ENCODE measurements around the gene MRPS2.
"Not testable (repeated sequence)": the region's sequence is repeated elsewhere in the genome, so short reads cannot be mapped to it uniquely, and the experiment has no call there.

MRPS2 gene

DNA sequence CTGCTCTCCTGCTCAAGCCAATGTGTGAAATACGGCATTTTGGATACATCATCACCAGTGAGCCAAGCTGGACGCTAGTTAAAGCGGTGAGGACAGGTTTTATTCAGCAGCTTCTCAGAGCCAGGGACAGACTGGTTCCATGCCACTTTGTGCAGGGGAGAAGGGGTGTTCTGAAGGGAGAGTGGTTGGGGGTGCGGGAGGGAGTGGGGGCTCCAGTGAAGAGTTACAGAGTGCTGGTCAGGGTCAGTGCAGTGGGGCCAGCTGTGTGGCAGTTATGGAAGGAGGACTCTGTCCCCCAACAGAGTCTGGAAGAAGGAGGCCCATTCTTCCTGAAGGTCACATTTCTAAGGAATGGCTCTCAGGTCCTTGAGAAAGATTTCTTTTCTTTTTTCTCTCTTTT, 34.3 kb downstream of the MRPS2 start:
- DNase-seq = not testable (repeated sequence)

DNA sequence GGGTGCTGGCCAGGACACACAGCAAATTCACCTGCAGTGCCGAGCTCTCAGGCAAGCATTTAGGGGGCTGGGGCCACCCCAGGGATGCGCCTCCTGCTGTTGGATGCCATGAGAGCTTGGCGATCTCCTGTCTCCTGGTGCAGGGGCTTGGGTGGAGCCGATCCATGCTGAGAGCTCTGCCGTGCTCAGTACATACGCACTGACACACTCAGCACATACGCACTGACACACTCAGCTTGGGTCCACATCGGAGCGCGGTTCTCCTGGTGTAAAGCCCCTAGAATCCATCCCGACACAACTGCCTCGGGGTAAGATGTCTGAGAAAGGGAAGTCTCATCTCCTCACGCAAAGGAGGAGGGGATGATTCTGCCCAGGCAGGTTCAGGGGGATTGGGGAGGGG, 35.1 kb downstream of the MRPS2 start:
- not testable (repeated sequence) for DNase-seq

DNA sequence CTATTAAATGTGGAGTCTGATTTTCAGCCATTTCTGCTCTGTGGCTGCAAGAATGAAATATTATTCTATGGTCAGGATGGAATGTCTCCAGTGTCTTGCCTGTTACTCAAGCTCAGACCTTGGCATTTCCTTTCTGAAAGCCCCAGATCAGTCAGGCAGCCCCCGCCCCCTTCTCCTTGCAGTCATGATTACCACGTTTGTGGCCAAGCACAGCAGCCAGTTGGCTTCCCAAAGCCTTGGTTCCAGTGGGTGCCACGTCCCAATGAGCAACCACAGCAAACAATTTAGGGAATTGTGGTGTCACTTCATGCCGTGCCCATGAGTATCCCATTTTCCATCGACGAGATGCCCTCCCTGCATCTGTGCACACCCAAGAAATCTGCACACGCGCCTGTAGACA, 35.7 kb downstream of the MRPS2 start:
- no peak for DNase-seq

DNA sequence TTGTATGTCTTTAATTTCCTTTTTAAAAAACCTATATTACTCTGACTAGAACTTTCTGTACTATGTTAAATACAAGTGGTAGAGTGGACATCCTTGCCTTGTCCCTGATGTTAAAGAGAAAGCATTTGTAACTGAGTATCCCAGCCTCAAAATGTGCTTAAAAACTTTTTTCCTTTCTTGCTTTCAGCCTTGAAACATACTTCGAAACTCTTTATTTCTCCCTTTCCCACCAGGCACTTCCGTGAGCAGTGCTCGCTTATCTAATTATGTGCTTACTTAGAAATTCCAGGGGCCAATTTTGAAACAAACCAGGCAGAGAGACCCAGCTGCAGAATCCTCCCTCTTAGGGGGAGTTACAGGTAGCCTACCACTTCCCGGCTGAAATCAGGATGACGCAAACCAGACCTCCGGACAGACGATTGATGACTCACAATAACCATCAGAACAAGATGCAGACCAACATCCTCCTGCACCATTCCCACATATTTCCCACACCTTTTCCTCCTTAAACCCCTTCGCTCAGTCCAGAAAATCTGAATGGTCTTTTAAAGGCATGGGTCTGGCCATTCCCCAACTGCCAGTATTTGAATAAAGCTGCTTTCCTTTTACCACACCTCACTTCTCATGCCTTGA, 42.9 kb downstream of the MRPS2 start:
- DNase-seq = not testable (repeated sequence)

DNA sequence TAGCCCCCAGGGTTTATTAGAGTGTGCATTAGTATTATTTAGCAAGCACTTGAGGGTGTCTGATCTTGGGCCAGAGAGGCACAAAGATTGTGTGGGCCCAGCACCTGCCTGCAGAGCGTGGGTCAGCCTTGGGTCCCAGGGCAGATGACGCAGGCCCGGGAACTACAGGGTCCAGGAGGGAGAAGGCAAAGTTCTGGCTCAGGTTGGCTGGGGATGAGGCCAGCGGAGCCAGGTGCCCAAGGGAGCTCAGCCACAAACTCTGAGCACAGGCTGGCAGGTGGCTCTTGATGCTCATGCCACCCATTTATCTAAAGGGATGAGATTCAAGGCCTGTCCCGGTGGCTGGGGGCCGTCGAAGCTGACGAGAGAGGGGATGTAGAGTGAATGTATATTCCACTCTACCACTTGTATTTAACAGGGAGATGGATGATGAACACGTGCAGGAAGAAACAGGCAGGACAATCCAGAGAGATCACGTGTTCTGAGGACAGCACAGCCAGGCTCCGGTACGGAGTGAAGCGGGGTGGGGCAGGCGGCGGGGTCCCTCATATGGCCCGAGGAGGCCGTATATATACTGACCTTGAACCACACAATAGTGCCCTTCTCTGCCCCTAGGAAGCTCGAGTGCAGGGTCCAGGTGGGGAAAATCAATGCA, 44.6 kb downstream of the MRPS2 start:
- no peak for DNase-seq

DNA sequence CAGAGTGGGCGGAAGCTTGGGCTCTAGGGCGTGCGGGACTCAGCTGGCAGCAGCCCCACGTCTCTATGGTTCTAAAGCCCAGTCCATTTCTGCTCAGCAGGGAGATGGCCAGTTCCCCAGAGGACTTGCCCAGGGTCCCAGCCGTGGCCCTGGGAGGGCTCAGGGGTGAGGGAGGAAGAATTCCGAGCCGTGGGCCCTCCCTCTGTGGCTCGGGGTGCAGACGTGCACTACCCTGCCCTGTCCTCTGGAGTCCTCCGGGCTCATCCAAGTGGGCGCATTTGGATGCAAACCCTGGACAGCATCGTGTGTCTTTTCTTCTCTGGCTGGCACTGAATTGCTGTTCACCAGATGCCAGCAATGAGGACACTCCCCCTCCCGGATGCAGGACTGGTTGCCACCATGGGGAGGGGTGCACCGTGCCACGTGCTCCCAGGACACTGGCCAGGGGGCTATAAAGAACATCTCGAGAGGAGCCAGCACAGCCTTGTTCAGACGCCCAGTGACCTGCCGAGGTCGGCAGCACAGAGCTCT, 45.2 kb downstream of the MRPS2 start, which contains the start of gene OBP2A:
OBP2A (plus strand) TSS at position 481 of the 531 bp plus-strand sequence. CDS start 55 bp downstream, outside the sequence.
- DNase-seq = not testable (repeated sequence)

DNA sequence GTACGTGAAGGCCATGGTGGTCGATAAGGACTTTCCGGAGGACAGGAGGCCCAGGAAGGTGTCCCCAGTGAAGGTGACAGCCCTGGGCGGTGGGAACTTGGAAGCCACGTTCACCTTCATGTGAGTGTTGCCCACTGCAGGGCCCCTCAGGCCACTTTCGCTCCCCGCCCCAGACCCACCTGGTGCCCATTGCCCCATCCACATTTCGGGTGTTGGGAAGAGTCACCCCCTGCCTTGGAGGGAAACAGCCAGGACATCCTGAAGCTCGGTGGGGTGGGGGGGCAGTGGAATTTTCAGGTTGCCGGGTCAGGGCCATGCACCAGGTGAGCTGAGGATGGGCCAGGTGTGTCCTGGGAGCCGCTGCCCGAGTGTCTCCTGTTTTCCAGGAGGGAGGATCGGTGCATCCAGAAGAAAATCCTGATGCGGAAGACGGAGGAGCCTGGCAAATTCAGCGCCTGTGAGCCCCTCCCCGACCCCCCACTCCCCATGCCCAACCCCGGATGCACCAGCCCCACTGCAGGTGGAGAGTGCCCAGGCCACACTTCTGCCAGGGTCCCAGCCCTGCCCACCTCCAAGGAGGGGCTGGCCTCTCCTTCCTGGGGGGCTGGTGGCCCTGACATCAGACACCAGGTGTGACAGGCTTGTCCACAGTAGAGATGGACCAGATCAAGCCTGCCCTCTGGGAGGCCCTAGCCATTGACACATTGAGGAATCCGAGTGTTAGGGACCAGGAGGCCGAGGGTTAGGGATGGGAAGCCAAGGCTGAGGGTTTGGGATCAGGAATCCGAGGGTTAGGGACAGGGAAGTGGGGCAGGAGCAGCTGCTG, 46.5 kb downstream of the MRPS2 start:
- not testable (repeated sequence) for DNase-seq

DNA sequence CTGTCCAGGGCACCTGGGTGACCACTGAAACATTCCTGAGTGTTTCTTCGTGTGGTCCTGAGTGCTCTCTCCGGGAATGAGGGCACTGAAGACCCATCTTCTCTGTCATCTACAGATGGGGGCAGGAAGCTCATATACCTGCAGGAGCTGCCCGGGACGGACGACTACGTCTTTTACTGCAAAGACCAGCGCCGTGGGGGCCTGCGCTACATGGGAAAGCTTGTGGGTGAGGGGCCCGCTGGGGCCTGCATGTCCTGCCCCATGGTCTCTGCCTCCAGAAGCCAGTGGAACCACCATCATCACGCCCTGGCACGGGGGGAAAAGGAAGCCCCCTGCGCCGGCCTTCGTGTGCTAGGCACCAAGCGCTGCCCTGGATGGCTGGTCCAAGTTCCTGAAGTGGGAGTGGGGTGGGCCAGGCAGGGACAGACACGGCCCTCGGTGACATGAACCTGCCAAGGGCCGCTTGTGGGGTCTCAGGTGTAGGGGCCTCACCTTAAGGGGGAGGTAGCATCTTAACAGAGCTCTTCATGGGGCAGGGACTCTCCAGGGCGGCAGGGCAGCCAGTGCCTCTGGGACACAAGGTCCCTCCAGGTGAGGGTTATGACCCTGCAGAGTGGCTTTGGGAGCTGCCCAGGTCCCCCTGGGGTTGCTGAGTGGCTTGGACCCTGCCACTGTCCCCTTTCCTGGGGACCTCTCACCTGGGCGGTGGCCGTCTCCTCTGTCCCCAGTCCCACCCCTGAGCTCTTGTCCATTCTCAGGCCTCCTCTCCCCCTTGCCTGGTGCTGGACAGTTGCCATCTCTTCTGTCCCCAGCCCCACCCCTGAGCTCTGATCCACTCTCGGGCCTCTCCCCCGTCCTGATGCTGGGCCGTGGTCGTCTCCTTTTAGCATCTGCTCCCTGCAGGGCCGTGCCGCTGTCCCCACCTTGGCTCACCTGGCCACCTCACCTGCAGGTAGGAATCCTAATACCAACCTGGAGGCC, 47.6 kb downstream of the MRPS2 start:
- DNase-seq = no peak

DNA sequence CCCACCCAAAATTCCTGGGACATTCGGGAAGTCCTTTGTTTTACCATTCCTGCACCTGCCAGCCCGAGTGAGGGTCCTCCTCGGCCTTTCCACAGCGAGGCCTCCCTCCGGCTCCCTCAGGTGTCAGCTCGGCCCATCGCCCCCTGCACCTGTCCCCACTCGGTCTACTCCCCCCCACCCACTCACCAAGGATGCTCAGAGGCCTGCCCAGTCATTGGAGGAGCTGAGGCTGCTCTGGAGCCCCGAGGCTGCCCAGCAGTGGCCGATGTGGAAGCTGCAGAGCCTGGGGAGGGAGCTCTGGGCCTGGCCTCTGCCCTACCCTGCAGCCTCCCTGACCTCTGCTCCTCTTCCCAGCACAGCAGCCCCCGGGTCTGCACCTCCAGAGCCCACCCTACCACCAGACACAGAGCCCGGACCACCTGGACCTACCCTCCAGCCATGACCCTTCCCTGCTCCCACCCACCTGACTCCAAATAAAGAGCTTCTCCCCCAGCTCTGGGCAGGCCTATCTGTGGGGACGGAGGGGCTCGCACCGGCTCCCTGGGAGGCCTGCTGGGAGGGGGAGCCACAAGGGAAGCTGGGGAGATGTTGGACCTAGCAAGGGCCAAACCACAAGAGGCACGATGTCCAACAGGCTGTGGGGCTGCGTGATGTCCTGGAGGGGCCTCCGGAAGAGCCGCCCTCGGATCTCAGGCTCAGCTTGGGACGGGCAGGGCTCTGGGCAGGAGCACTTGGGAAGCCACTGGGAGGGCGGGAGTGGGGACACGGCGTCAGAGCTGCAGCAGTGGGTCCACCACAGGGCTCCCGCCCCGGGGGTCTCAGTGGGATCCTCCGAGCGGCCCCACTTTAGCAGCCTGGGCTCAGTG, 49.2 kb downstream of the MRPS2 start:
- DNase-seq = not testable (repeated sequence)

DNA sequence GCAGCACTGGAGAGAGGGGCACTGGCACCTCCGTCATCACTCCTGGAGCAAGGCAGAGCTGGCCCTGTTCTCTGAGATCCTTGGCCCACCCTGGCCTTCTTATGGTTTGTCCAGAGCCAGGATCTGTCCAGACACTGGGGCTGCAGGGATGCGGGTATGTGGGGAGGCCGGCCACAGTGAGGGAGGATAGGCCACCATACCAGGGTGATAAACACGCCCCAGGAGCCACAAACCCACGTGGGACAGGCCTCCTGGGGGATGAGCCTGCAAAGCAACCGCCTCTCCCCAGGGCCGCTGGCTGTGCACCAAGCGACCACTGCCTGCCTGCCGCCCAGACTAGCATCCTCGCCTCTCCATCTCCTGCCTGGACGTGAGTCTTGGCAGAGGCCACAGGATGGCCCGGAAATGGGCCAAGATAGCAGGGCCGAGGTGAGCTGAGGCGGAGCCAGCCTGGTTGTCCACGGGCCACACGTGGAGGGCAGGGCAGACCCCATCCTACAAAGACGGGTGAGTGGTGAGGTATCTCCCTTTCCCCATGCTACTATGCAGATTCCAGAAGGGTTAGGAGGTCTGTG, 49.9 kb downstream of the MRPS2 start:
- no peak for DNase-seq

DNA sequence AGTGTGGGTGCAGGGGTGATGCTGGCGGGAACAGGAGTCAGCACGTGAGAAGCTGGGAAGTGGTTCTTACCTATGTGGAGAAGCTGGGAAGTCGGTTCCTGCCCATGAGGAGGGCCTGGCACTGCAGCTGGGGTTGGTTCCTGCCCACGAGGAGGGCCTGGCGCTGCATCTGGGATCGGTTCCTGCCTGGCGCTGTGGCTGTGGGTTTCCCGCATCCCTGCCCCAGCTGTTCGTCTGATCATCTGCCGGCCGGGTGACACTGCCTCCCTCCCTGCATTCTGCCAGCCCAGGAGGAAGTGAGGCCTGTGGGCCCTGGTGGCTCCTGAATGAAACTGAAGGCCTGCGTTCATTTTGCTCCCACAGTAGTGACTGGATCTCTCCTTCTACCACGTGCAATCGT, 50.5 kb downstream of the MRPS2 start:
- no peak for DNase-seq

DNA sequence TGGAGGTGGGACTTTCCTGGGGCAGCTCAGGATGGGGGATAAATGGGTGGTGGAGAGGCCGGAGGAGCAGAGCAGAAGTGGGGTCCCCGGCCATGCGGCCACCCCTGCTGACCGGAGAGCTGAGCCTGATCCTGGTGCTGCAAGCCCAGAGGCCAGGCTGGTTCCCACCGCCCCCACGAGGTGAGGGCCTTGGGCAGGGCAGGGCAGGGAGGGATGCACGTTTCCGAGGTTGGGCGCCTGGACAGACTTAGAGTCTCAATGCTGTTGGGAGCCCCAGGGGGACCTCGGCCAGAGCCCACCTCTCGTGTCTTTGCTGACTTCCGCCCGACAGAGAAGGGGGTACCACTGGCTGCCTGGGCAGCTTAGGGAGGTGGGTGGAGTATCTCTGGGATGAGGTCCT, 51.0 kb downstream of the MRPS2 start:
- DNase-seq = no peak

DNA sequence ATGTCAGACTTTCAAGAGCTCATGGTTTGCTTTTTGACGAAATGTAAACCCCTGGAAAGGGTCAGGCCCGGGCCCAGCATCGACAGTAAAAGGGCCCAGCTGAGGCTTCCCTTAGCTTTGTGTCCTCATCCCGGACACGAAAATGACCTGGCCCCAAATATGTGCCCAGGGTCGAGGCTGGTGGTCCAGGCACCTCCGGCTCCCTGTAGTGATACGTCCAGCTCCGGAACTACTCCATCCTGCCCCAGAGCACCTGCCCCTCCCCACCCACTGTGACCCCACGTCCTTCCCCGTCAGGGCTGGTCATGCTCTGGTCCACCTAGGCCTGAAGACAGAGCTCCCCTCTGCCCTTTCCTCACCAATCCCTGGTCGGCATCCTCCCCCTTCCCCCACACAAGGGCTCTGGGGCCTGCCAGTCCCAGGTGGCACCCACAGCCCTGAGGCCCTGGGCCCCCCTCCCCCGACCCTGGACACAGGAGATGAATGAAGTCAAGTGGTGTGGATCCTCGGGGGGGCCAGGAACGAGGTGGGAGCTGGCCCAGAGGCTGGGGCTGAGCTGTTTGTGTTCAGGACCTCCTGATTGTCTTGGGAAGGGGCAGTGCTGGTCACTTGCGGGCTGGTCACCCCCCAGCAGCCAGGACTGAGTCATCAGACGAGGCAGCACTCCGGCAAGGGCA, 51.7 kb downstream of the MRPS2 start:
- DNase-seq = no peak

DNA sequence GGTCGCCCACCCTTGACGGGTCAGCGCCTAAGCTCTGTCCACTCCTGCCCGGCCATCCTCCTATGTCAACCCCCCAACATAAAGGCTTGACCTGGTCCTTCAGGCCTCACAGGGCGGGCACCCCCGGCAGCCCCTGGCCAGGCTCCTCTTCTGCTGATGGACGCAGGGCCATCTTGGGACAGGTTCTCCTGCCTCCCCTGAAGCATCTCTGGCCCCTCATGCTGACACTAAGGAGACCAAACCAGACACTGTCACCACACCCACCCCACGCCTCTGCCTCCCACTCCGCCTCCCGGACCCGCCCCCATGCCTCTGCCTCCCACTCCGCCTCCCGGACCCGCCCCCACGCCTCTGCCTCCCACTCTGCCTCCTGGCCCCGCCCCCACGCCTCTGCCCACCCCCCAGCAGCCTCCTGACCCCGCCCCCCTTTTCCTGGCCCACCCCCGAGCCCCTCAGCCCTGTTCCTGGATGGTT, 52.3 kb downstream of the MRPS2 start:
- no peak for DNase-seq

Measured in inflammatory macrophage treated with lipopolysaccharide for 1 hour (primary cell).